ENCODE results near the gene WDR41.
"Not testable (repeated sequence)": the region's sequence is repeated elsewhere in the genome, so short reads cannot be mapped to it uniquely, and the experiment has no call there.

Gene WDR41

DNA sequence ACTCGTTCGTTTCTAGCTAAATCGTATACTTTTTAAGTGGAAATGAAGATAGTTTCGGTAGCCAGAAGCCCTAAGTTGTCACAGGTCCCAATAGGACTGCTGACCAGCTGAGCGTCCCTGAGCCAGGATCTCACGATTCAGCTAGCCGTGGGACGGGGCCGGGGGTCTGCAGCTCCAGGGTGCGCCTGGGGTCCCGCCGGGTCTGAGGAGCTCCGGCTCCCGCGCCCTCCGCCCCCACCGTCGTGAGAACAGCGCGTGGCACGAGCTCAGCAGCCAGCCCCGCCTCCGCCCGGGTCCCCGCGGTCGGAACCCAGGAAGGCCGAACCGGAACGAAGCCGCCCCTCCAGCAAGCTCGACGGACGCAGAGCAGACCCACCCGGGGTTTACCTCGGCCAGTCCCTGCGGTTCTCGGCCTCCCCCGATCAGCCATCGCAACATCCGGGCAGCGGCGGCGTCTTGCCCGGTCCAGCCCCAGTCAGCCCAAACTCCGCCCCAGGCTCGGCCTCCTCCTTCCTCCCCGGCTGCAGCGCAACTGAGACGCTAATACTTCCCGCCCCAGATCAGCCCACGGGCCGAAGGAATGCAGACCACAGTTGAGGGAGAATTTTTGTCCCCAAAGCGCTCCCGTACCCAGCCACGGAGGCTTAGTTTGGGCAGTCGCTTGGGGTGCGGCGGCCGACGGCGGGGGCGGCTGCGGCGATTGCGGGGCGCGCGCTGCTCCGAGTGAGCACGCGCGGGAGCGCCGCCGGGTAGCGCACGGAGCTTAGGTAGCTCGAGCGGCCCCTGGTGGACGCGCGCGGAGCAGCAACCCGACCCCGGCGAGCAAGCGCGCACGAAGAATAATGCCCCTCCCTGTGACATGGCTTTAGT is at the start of gene WDR41:
TSS of gene WDR41 (minus strand) at position 534 of the 870 bp plus-strand sequence. CDS start at position 438, 96 bp downstream.
- in situ Hi-C loops (cut with HindIII; ENCODE audit: low pct_unique_long_range_greater_than_20kb, low sequenced_read_pairs) = no loop called here
- DNase-seq (ENCODE audit: low read depth in 1 of 2, low spot score in 1 of 2) = peak; percentile 86 to 91
- no peak for TF ChIP-seq JUND (IDR thresholded peaks at IDR 0.05; ENCODE audit: low read depth)

DNA sequence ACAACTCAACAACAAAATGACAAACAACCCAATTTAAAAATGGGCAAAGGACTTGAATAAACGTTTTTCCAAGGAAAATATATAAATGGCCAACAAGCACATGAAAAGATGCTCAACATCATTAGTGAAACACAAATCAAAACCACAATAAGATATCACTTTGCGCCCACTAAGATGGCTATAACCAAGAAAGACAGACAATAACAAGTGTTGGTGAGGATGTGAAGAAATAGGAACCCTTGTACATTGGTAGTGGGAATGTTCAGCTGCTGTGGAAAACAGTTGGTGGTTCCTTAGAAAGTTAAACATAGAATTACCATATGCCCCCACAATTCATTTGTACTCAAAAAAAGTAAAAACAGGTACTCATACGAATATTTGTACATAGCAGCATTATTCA is 39.2 kb upstream of the WDR41 start:
- in situ Hi-C loops (cut with HindIII; ENCODE audit: low pct_unique_long_range_greater_than_20kb, low sequenced_read_pairs) = no loop called here
- no peak for TF ChIP-seq JUND (IDR thresholded peaks at IDR 0.05; ENCODE audit: low read depth)
- no peak for DNase-seq (ENCODE audit: low read depth in 1 of 2, low spot score in 1 of 2)

DNA sequence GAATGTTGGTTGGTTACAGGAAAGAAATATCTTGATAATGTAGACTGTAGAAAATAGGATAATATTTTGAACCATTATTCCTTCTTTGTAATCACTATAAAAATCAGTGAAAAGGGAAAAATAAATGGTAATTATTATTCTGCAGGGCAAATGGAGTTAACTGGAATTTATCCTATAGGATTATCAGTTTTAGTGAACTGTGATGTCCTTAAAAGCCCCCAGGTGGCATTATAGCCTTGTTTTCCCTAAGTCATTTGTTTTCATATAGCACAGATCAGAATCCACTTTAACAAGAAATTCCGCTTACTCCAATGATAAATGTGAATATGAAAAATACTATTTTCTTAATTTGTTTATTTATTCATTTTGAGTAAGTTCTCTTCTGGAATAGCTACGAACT is 26.2 kb upstream of the WDR41 start:
- TF ChIP-seq JUND (IDR thresholded peaks at IDR 0.05; ENCODE audit: low read depth) = no peak
- in situ Hi-C loops (cut with HindIII; ENCODE audit: low pct_unique_long_range_greater_than_20kb, low sequenced_read_pairs) = no loop called here
- DNase-seq (ENCODE audit: low read depth in 1 of 2, low spot score in 1 of 2) = peak in 1 of 2 experiments; percentile 21

DNA sequence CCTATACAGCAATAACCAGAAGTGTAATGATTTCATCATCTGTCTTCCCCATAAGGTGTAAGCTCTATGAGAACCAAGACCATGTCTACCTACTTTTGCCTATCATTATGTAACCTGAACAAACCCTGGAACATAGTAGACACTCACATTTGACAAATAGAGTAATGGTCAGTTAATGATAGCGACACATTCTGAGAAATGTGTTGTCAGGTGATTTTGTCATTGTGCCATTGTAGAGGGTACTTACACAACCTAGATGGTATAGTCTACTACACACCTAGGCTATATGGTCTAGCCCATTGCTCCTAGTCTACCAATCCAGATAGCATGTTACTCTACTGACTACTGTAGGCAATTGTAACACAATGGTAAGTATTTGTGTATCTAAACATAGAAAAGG is 22.3 kb upstream of the WDR41 start:
- DNase-seq (ENCODE audit: low read depth in 1 of 2, low spot score in 1 of 2) = no peak
- no peak for TF ChIP-seq JUND (IDR thresholded peaks at IDR 0.05; ENCODE audit: low read depth)
- in situ Hi-C loops (cut with HindIII; ENCODE audit: low pct_unique_long_range_greater_than_20kb, low sequenced_read_pairs) = no loop called here

GRCh38 chr5:77513321-77513720 is 21.2 kb upstream of the WDR41 start:
- in situ Hi-C loops (cut with HindIII; ENCODE audit: low pct_unique_long_range_greater_than_20kb, low sequenced_read_pairs) = no loop called here
- no peak for TF ChIP-seq JUND (IDR thresholded peaks at IDR 0.05; ENCODE audit: low read depth)
- DNase-seq (ENCODE audit: low read depth in 1 of 2, low spot score in 1 of 2) = no peak

DNA sequence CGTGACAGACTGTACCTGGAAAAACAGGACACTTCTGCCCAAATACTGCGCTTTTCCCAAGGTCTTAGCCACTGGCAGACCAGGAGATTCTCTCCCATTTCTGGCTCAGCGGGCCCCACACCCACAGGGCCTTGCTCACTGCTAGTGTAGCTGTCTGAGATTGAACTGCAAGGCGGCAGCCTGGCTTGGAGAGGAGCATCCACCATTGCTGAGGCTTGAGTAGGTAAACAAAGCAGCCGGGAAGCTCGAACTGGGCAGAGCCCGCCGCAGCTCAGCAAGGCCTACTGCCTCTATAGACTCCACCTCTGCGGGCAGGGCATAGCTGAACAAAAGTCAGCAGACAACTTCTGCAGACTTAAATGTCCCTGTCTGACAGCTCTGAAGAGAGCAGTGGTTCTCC is 9.0 kb upstream of the WDR41 start:
- in situ Hi-C loops (cut with HindIII; ENCODE audit: low pct_unique_long_range_greater_than_20kb, low sequenced_read_pairs) = not testable (repeated sequence)

DNA sequence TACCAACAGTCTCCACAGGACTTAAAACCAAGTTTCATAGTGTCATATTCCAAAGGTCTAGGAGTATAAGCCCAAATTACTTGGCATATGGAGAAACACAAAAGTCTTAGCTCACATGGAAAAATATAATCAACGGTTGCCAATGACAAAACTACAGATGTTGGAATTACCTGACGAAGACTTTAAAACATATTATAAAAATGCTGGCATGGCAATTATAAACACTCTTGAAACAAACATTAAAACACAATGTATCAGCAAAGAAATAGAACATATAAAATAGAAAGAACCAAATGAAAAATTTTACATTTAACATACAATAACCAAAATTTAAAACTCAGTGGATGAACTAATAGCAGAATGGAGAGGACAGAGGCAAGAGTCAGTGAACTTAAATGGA is 7.9 kb upstream of the WDR41 start:
- no peak for DNase-seq (ENCODE audit: low read depth in 1 of 2, low spot score in 1 of 2)
- in situ Hi-C loops (cut with HindIII; ENCODE audit: low pct_unique_long_range_greater_than_20kb, low sequenced_read_pairs) = no loop called here
- TF ChIP-seq JUND (IDR thresholded peaks at IDR 0.05; ENCODE audit: low read depth) = no peak

More for the DNA sequence above, 9.0 kb upstream of the WDR41 start:
- DNase-seq (ENCODE audit: low read depth in 1 of 2, low spot score in 1 of 2) = not testable (repeated sequence)

DNA sequence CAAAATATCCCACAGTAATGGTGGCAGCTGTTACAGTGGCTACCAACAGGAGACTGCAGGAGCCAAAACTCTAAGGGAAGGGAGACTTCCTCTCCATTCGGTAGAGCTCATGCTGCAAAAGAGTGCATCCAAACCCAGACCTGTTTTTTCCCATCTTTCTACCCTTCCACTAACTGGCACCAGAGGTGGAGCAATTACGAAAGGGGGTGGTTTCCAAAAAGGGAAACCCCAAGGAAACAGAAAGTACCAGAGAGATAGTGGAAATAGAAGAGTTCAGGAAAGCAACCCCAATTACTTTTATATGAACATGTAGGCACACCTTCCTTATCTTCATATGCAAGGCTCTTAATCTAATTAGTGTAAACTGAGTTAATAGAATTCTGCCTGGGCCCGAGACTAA is 7.3 kb upstream of the WDR41 start:
- DNase-seq (ENCODE audit: low read depth in 1 of 2, low spot score in 1 of 2) = no peak
- no peak for TF ChIP-seq JUND (IDR thresholded peaks at IDR 0.05; ENCODE audit: low read depth)
- in situ Hi-C loops (cut with HindIII; ENCODE audit: low pct_unique_long_range_greater_than_20kb, low sequenced_read_pairs) = no loop called here

DNA sequence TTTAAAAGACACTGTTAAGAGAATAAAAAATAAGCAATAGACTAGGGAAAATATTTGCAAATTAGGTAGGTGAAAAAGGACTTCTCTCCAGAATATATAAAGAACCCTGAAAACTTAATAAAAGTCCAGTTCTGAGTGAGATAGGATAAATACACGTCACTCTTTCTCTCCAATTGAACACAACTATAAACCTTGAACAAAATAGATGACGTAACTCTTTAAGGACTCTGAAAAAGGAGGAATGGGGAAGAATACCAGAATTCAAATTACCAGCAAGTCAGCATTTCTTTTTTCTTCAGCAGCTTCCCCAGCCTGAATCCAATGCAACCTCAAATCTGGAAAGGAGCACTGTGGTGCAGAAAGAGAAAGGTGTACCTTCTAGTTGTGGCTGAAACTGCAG is 6.8 kb upstream of the WDR41 start:
- DNase-seq (ENCODE audit: low read depth in 1 of 2, low spot score in 1 of 2) = no peak
- in situ Hi-C loops (cut with HindIII; ENCODE audit: low pct_unique_long_range_greater_than_20kb, low sequenced_read_pairs) = no loop called here

GRCh38 chr5:77494935-77495334 is 2.8 kb upstream of the WDR41 start:
- TF ChIP-seq JUND (IDR thresholded peaks at IDR 0.05; ENCODE audit: low read depth) = no peak
- no peak for DNase-seq (ENCODE audit: low read depth in 1 of 2, low spot score in 1 of 2)
- in situ Hi-C loops (cut with HindIII; ENCODE audit: low pct_unique_long_range_greater_than_20kb, low sequenced_read_pairs) = no loop called here

More for the DNA sequence above, 6.8 kb upstream of the WDR41 start:
- TF ChIP-seq JUND (IDR thresholded peaks at IDR 0.05; ENCODE audit: low read depth) = no peak

DNA sequence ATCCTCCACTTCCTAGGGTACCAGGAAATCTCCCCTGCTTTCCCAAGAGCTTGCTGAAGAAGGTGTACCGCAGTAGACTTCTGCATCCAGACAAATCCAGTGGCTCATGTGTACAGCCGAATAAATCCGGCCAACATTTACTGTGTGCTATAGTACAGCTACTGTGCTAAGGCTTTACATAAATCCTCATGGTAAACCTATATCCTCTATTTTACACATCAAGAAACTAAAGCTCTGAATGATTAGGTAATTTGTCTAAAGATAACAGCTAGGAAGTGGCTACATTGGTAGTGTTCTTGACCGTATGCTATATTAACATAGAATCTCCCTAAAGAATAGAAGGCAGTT is 511 bp upstream of the WDR41 start:
- in situ Hi-C loops (cut with HindIII; ENCODE audit: low pct_unique_long_range_greater_than_20kb, low sequenced_read_pairs) = no loop called here

DNA sequence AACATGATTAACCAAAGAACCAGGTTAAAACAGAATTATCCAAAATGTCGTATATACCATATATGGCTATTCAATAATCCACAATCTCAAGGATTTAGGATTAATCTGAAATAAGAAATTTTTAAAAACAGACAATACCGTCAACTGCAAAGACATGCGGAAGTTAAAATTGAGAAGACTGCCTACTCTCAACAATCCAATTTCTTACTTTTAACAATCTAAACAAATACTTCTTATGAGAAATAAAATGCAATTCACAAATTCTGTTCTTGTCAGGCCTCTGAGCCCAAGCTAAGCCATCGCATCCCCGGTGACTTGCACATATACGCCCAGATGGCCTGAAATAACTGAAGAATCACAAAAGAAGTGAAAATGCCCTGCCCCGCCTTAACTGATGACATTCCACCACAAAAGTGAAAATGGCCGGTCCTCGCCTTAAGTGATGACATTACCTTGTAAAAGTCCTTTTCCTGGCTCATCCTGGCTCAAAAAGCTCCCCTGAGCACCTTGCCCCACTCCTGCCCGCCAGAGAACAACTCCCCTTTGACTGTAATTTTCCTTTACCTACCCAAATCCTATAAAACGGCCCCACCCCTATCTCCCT is 1.3 kb downstream of the WDR41 start:
- DNase-seq (ENCODE audit: low read depth in 1 of 2, low spot score in 1 of 2); in situ Hi-C loops (cut with HindIII; ENCODE audit: low pct_unique_long_range_greater_than_20kb, low sequenced_read_pairs): not testable (repeated sequence)

More for the DNA sequence above, 511 bp upstream of the WDR41 start:
- TF ChIP-seq JUND (IDR thresholded peaks at IDR 0.05; ENCODE audit: low read depth) = no peak
- DNase-seq (ENCODE audit: low read depth in 1 of 2, low spot score in 1 of 2) = no peak

- in situ Hi-C loops (cut with HindIII; ENCODE audit: low pct_unique_long_range_greater_than_20kb, low sequenced_read_pairs) = no loop called here
- DNase-seq (ENCODE audit: low read depth in 1 of 2, low spot score in 1 of 2) = peak in 1 of 2 experiments; percentile 70
- TF ChIP-seq JUND (IDR thresholded peaks at IDR 0.05; ENCODE audit: low read depth) = no peak
Measured at GRCh38 chr5:77486344-77486962, 5.7 kb downstream of the WDR41 start.
